Aorta (tissue), 5 donors: ENCODE data around the gene TMPRSS9. TPM values are rescaled to one million over a fixed set of nuclear protein-coding genes. Genes with fewer than 3 reads are reported as not detected.
A peak's percentile ranks its signal among the peaks of the same experiment; 100 is the strongest.

Experiments
- ATAC-seq: fragments of 200-7000 bp; cut with Tn5 transposase; one replicate; pipeline ENCODE4 v1.9.1; 2022; ENCODE audit warnings: moderate library complexity; ENCODE audit not compliant: low FRiP score
- DNase-seq, 2 donors: peaks; one replicate each; pipeline ENCODE4 v3.0.0-alpha.2; 2020
- H3K27ac ChIP-seq, 2 donors: one replicate each; pipeline ENCODE4 v1.5.1; 2013; ENCODE audit warnings: low read length in 2 of 2, mild to moderate bottlenecking in 2 of 2, moderate library complexity in 2 of 2, control low read depth in 1 of 2, inconsistent platforms in 1 of 2, low read depth in 1 of 2
- H3K27me3 ChIP-seq, 2 donors: one replicate each; pipeline ENCODE4 v1.6.1; 2013; ENCODE audit warnings: control low read depth in 1 of 2, low read length in 1 of 2, mild to moderate bottlenecking in 1 of 2, moderate library complexity in 1 of 2; ENCODE audit not compliant: insufficient read depth in 2 of 2, control insufficient read depth in 1 of 2
- H3K36me3 ChIP-seq, 2 donors: one replicate each; pipeline ENCODE4 v1.6.1; 2013; ENCODE audit warnings: control low read depth in 1 of 2, low read length in 1 of 2, mild to moderate bottlenecking in 1 of 2; ENCODE audit not compliant: insufficient read depth in 2 of 2, control insufficient read depth in 1 of 2
- H3K4me1 ChIP-seq, 2 donors: one replicate each; pipeline ENCODE4 v1.6.1; 2013; ENCODE audit warnings: low read length in 2 of 2, control low read depth in 1 of 2, mild to moderate bottlenecking in 1 of 2, moderate library complexity in 1 of 2; ENCODE audit not compliant: insufficient read depth in 2 of 2, control insufficient read depth in 1 of 2
- H3K4me3 ChIP-seq, 2 donors: one replicate each; pipeline ENCODE4 v1.5.1; 2013; ENCODE audit warnings: low read length in 2 of 2, control low read depth in 1 of 2, mild to moderate bottlenecking in 1 of 2
- H3K9me3 ChIP-seq: one replicate; pipeline ENCODE4 v1.6.1; 2013; ENCODE audit warnings: mild to moderate bottlenecking, low read length; ENCODE audit not compliant: control insufficient read depth
- WGBS, 2 donors: extraction: QIAGEN DNeasy Blood & Tissue Kit; methylation state at CpG; one replicate each; pipeline ENCODE4 v1.1.7; 2013; 5-methylcytosine and 5-hydroxymethylcytosine counted together
- intact Hi-C, 2 donors: fragments of 100-400 bp; cut with DNase I; formaldehyde crosslinking; loops; one replicate each; pipeline versions ENCODE4 v1.14.2 to v1.15.0; 2022
- polyA plus RNA-seq, 2 donors: library from polyadenylated mRNA; stranded (reverse); fragments of 200-250 nt; gene quantifications; one replicate each; pipeline ENCODE4 v1.2.3, GENCODE V29; 2013
- total RNA-seq, 2 donors: library from RNA; stranded (reverse); fragmentation: NEBNext Ultra II Directional; extraction: Animal tissue kit (Norgen Biotek cat#: 25700); gene quantifications; one replicate each; pipeline ENCODE4 v1.2.1, GENCODE V29; 2021
- donor health status: healthy with polysubstance abuse.
- donor health status: Bipolar disorder and iron deficiency.
- donor health status: DM: no; HTN: no; CAD: no.
- donor health status: DM: no; HTN: no; CAD: no.
- donor health status: DM: yes; HTN: yes; CAD: no.

The TMPRSS9 gene
- total and polyA plus RNA-seq, 4 donors = 0.23 to 0.27 TPM; not detected in 2

DNA sequence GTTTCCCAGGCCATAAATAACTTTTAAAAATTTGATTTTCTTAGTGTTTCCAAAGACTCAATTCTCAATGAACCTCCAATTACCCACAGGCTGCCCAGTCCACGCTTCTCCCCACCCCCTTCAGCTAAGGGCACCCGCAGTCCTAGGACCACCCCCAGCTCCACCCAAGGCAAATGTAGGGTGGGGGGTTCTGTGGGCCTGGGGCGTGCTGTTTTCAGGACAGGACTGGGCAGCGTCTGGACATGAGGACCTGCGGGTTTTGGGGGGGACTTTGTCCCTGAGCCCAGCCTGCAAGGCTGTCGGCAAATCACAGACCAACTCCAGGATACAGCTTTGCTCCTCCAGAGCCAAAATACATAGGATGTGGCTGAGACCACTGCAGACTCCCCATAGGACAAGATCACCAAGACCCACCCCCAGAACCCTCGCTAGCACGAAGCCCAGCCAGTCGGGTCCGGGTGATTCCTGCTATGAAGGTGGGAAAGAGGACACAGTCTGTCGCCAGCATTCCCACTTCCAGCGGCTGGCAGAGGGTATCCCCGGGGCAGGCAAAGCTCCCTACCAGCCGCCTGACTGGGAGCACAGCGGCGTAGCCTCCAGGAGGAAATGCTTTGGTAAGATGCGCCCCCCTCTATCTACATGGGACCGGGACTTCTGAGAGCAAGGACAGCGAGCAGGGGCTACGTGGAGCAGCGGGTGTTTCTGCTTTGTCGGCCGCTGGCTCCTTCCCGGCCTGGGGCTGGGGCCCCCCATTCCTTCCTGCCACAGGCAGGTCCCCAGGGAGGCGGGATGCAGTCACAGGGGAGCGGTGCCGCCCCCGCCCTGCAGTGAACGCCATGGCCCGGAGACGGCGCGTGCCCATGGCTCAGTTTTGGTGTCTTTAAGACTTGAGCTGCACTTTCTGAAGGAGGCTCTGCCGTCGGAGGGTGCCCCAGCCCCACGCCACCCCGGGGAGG, 69.0 kb downstream of the TMPRSS9 start:
- intact Hi-C loops = loop anchor here in 1 of 2 donors (5.0 kb wide), 1 partner anchor 183 kb away; no protein-coding TSS in a partner anchor
- Histone ChIP-seq H3K36me3 (no peaks in the 10 kb centered on the region), H3K4me3 (no peak overlapping the region), H3K27ac (no peak overlapping the region), H3K9me3 (no peaks in the 10 kb centered on the region), H3K27me3 (no peaks in the 10 kb centered on the region), H3K4me1 (no peaks in the 10 kb centered on the region)
- DNase-seq (no peak), ATAC-seq (no peak)
- 58 to 68% methylated on average over 37 of the region's 37 CpGs for WGBS, 2 donors

DNA sequence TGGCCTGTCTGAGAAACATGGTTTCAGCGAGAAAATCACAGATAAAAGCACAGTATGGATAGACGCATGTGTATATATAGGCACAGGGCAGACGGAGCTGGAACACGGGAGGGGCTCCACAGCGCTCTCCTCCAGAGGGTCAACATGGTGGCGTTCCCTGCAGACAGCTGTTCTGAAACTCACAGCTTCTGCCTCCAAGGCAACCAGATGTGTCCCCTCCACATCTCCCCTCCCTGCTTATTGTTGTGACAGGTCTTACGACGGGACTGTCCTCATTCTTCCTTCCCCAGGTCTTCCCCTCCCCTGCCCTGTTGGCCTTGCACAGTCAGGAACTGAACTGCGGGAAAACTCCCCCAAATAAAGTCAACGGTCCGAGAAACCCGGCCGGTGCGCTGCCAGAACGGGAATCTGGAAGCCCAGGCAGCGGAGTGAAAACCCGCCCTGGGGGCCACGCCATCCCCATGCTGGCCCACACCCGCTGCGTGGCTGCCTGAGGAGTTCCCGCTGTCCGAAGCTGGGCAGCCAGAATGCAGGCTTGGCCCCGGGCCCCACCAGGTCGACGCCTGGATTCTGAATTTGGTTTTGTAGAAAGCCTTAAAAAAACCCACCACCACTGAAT, 70.0 kb downstream of the TMPRSS9 start:
- no peaks in the 10 kb centered on the region for H3K27me3 ChIP-seq
- no peaks in the 10 kb centered on the region for H3K4me1 ChIP-seq
- no peak overlapping the region for H3K27ac ChIP-seq
- intact Hi-C loops = loop anchor here in 1 of 2 donors (5.0 kb wide), 1 partner anchor 182 kb away; no protein-coding TSS in a partner anchor
- ATAC-seq = no peak
- DNase-seq = no peak
- 87 to 89% methylated on average over 25 of the region's 25 CpGs for WGBS, 2 donors
- no peak overlapping the region for H3K4me3 ChIP-seq
- H3K36me3 ChIP-seq = no peaks in the 10 kb centered on the region
- no peaks in the 10 kb centered on the region for H3K9me3 ChIP-seq

DNA sequence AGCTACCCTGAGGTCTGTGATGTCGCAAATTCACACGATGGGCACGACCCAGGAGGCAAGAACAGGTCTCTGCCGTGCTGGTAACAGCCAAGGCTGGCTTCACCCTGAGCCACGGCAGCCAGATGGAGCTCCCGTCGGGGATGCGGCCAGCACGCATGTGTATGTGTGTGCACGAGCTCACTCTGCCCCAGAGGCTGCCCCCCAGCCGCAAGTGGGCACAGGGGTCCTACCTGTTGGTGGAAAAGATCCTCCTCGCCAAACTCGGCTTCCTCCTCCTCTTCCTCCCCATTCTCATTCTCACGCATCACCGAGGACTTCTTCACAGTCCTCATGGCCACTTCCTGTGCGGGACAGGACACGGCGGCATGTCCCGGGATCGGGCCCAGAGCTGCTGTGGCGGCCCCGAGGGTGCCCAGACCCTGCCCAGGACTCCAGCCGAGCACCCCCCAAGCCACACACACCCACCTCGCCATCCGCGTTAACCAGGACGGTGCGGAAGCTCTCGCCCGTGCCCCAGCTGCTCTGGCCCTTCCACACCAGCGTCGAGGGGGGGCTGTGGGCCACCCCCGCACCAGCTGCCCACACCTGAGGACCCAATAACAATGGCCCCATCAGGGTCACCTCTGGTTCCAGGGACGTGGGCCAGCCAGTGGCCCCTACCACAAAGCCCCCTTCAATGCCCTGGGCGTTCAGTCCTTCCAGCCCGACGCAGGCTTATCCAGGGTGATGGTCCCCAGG, 71.4 kb downstream of the TMPRSS9 start:
- ATAC-seq (no peak), DNase-seq (no peak)
- Histone ChIP-seq H3K4me3 (no peak overlapping the region), H3K36me3 (no peaks in the 10 kb centered on the region), H3K27ac (no peak overlapping the region), H3K4me1 (no peaks in the 10 kb centered on the region), H3K27me3 (no peaks in the 10 kb centered on the region), H3K9me3 (no peaks in the 10 kb centered on the region)
- WGBS, 2 donors = 94% methylated on average over 37 of the region's 37 CpGs
- intact Hi-C loops = no loop called here

DNA sequence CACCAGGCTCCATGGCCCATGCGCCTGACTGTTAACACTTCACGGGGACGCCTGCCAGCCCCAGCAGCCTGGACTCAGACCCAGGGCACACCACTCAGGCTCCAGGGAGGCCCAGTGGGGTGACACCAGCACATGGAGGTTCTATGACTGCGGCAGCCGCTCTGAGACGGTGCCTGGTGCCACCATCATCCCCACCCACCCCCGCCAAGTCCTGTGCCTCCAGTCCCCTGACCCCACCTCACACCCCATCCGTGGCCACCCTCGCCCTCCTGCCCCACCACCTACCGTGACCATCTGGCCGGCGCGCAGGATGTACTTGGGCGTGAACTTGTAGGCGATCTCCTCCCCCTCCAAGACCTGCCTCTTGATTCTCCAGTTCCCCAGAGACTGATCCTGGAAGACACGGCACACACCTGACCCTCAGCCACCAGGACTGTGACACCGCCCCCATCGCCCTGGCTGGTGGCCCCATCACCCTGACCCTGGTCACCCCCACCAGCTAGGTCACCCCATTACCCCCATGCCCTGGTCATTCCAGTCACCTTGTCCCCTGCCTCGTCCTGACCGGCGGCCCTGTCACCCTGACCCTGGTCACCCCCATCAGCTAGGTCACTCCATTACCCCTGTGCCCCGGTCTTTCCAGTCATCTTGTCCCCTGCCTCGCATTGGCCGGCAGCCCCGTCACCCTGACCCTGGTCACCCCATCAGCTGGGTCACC, 72.2 kb downstream of the TMPRSS9 start:
- intact Hi-C loops = no loop called here
- 96% methylated on average over 25 of the region's 25 CpGs for WGBS, 2 donors
- no peak for DNase-seq
- Histone ChIP-seq H3K27me3 (no peaks in the 10 kb centered on the region), H3K4me1 (no peaks in the 10 kb centered on the region), H3K4me3 (no peak overlapping the region), H3K27ac (no peak overlapping the region), H3K9me3 (no peaks in the 10 kb centered on the region), H3K36me3 (no peaks in the 10 kb centered on the region)
- ATAC-seq = no peak

DNA sequence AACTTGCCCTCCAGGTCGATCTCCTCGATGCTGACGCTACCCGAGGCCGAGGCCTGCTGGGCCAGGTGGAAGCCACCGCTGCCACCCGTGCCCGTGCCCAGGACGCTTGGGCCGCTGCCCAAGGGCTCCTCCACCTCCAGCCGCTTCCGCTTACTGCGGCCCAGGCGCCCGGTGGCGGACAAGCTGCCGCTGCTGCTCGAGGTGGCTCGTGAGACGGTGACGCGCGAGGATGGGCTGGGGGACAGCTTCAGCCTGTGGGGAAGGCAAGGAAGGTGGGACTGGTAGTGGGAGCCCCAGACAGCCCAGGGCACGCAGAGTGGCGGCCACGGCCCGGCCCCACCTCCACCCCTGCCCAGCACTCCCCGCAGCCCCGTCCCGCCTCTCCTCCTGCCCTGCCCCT, 73.8 kb downstream of the TMPRSS9 start:
- 93 to 95% methylated on average over 23 to 30 of the region's 30 CpGs for WGBS, 2 donors
- H3K9me3 ChIP-seq = no peaks in the 10 kb centered on the region
- H3K4me3 ChIP-seq = no peak overlapping the region
- DNase-seq (peak in 1 of 2 donors; percentile 38), ATAC-seq (no peak)
- no peaks in the 10 kb centered on the region for H3K36me3 ChIP-seq
- no peak overlapping the region for H3K27ac ChIP-seq
- no peaks in the 10 kb centered on the region for H3K27me3 ChIP-seq
- intact Hi-C loops = no loop called here
- H3K4me1 ChIP-seq = no peaks in the 10 kb centered on the region

DNA sequence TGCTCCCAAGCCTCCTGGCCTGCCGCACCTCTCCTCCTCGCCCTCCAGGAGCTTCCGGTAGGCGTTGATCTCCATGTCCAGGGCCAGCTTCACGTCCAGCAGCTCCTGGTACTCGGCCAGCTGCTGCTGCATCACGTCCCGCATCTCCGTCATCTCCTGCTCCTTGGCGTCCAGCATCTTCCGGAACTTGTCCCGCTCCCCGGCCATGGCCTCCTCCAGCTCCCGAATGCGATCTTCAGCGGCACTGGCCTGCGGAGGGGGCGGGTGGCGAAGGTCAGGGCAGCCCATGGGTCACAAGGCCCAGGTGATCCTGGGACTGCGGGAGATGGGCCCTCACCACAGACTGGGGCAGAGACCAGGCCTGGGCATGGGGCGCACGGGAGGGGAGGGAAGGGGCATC, 74.2 kb downstream of the TMPRSS9 start:
- Histone ChIP-seq H3K9me3 (no peaks in the 10 kb centered on the region), H3K4me1 (no peaks in the 10 kb centered on the region), H3K27me3 (no peaks in the 10 kb centered on the region), H3K4me3 (no peak overlapping the region), H3K27ac (no peak overlapping the region), H3K36me3 (no peaks in the 10 kb centered on the region)
- intact Hi-C loops = no loop called here
- no peak for ATAC-seq
- peak in 1 of 2 donors; percentile 43 for DNase-seq
- 95% methylated on average over 20 to 22 of the region's 22 CpGs for WGBS, 2 donors

DNA sequence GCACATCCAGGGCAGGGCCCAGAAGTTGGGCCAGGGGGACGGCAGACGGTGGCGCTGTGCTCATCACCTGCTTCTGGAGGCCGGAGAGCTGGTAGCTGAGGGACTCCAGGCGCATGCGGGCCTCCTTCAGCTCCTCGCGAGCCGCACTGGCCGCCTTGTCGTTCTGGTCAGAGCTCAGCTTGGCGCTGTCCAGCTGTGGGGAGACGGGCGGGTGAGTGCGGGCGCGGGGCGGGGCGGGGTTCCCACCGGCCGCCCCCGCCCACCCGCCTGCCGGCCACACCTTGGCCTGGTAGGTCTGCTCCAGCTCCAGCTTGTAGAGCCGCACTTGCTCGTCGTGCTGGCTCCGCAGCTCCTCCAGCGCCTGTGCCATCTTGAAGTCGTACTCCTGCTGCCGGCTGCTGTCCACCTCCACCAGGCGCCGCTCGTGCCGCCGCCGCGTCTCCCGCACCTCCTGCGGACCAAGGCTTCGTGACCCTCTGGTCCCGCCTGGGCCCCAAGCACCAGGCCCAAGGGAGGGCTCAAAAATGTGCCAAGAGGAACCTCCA, 74.7 kb downstream of the TMPRSS9 start:
- H3K4me1 ChIP-seq = no peaks in the 10 kb centered on the region
- H3K9me3 ChIP-seq = no peaks in the 10 kb centered on the region
- no peak overlapping the region for H3K4me3 ChIP-seq
- H3K36me3 ChIP-seq = no peaks in the 10 kb centered on the region
- peak in 1 of 2 donors; percentile 40 for DNase-seq
- 96% methylated on average over 37 to 42 of the region's 42 CpGs for WGBS, 2 donors
- intact Hi-C loops = no loop called here
- no peak for ATAC-seq
- no peaks in the 10 kb centered on the region for H3K27me3 ChIP-seq
- H3K27ac ChIP-seq = no peak overlapping the region

DNA sequence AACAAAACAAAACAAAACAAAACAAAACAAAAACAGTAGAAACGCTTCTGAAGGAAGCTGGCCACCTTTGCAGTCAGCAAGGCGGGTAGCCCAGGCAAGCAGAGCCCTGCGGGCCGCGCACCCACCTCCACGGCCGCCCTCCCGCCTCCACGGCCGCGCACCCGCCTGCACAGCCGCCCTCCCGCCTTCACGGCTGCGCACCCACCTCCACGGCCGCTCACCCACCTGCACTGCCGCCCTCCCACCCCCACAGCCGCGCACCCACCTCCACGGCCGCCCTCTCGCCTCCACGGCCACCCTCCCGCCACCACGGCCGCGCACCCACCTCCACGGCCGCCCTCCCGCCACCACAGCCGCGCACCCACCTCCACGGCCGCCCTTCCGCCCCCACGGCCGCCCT, 76.3 kb downstream of the TMPRSS9 start:
- Histone ChIP-seq H3K4me1 (no peaks in the 10 kb centered on the region), H3K4me3 (no peak overlapping the region), H3K27ac (no peak overlapping the region), H3K36me3 (no peaks in the 10 kb centered on the region), H3K27me3 (no peaks in the 10 kb centered on the region), H3K9me3 (no peaks in the 10 kb centered on the region)
- 95 to 97% methylated on average over 39 of the region's 39 CpGs for WGBS, 2 donors
- intact Hi-C loops = no loop called here
- ATAC-seq = no peak
- peak in 1 of 2 donors; percentile 29 for DNase-seq
